HepG2 (cell line): Measurements from ENCODE around the gene ERH. TPM values are rescaled to one million over a fixed set of nuclear protein-coding genes. Genes with fewer than 3 reads are reported as not detected.

ENCODE experiments used
- EHMT2 ChIP-seq: fragments of 200-600 bp; sonication (generic); IDR thresholded peaks from 2 replicates; pipeline ENCODE4 v1.7.0; 2017; ENCODE audit warnings: antibody characterized with exemption, low read depth, low read length, borderline replicate concordance
- EP300 ChIP-seq, 3 experiments: sonication (generic) in 1 of 3; formaldehyde crosslinking in 1 of 3; IDR thresholded peaks; 2 replicates each; pipeline versions ENCODE4 v1.5.1 to v1.6.1; 2011 to 2020; ENCODE audit warnings: low read depth in 2 of 3, low read length in 2 of 3, borderline replicate concordance in 1 of 3, improper control_type of control experiment in 1 of 3, mild to moderate bottlenecking in 1 of 3, missing genetic modification reagents in 1 of 3, moderate library complexity in 1 of 3
- HCFC1 ChIP-seq: fragments of 150-350 bp; IDR thresholded peaks from 2 replicates; pipeline ENCODE4 v1.6.1; 2014; ENCODE audit warnings: low read depth, low read length
- HOXA5 ChIP-seq: sonication (generic); formaldehyde crosslinking; IDR thresholded peaks from 2 replicates; pipeline ENCODE4 v1.4.0; 2020; ENCODE audit warnings: missing genetic modification reagents
- IRX3 ChIP-seq: sonication (generic); formaldehyde crosslinking; IDR thresholded peaks from 2 replicates; pipeline ENCODE4 v1.8.1; 2023; ENCODE audit warnings: mild to moderate bottlenecking, low read depth, missing genetic modification reagents, borderline replicate concordance
- NR2F6 ChIP-seq, 2 experiments: IDR thresholded peaks; 2 replicates each; pipeline ENCODE4 v1.6.1; 2016; ENCODE audit warnings: antibody characterized with exemption in 1 of 2, mild to moderate bottlenecking in 1 of 2
- PCBP1 ChIP-seq: fragments of 200-400 bp; formaldehyde crosslinking; IDR thresholded peaks from 2 replicates; pipeline ENCODE4 v1.6.1; 2017; ENCODE audit warnings: mild to moderate bottlenecking, low read depth, low read length, borderline replicate concordance
- SAFB2 ChIP-seq: sonication (generic); formaldehyde crosslinking; IDR thresholded peaks from 2 replicates; pipeline ENCODE4 v1.5.1; 2020; ENCODE audit warnings: missing genetic modification reagents, low read depth, mild to moderate bottlenecking, borderline replicate concordance
- SMAD3 ChIP-seq: sonication (generic); formaldehyde crosslinking; IDR thresholded peaks from 2 replicates; pipeline ENCODE4 v1.4.0; 2020; ENCODE audit warnings: missing genetic modification reagents
- SNAI1 ChIP-seq: sonication (generic); formaldehyde crosslinking; IDR thresholded peaks from 2 replicates; pipeline ENCODE4 v1.5.0; 2020; ENCODE audit warnings: mild to moderate bottlenecking, missing genetic modification reagents, borderline replicate concordance
- YEATS4 ChIP-seq: sonication (generic); formaldehyde crosslinking; IDR thresholded peaks from 2 replicates; pipeline ENCODE4 v1.4.0; 2020; ENCODE audit warnings: missing genetic modification reagents, borderline replicate concordance
- ZBTB10 ChIP-seq: sonication (generic); formaldehyde crosslinking; IDR thresholded peaks from 2 replicates; pipeline ENCODE4 v1.4.0; 2020; ENCODE audit warnings: missing genetic modification reagents, borderline replicate concordance
- ZBTB43 ChIP-seq: sonication (generic); formaldehyde crosslinking; conservative IDR thresholded peaks from 2 replicates; pipeline ENCODE4 v1.4.0; 2020; ENCODE audit warnings: missing genetic modification reagents
- ZIK1 ChIP-seq: sonication (generic); formaldehyde crosslinking; IDR thresholded peaks from 2 replicates; pipeline ENCODE4 v1.5.0; 2020; ENCODE audit warnings: mild to moderate bottlenecking, low read depth, missing genetic modification reagents, borderline replicate concordance
- ZNF160 ChIP-seq: sonication (generic); formaldehyde crosslinking; IDR thresholded peaks from 2 replicates; pipeline ENCODE4 v1.8.0; 2022; ENCODE audit warnings: mild to moderate bottlenecking, inconsistent platforms, missing genetic modification reagents
- ZNF552 ChIP-seq: sonication (generic); formaldehyde crosslinking; IDR thresholded peaks from 2 replicates; pipeline ENCODE4 v1.9.0; 2022; ENCODE audit warnings: missing genetic modification reagents, mild to moderate bottlenecking, borderline replicate concordance
- ZNF574 ChIP-seq: sonication (generic); formaldehyde crosslinking; IDR thresholded peaks from 2 replicates; pipeline ENCODE4 v1.4.0; 2020; ENCODE audit warnings: missing genetic modification reagents
- ZNF747 ChIP-seq: sonication (generic); formaldehyde crosslinking; IDR thresholded peaks from 2 replicates; pipeline ENCODE4 v1.8.1; 2023; ENCODE audit warnings: missing genetic modification reagents, mild to moderate bottlenecking, borderline replicate concordance
- polyA plus RNA-seq, 8 experiments: library from polyadenylated mRNA; depleted of rRNA in 3 of 8; stranded (reverse) in 7 of 8; unstranded in 1 of 8; fragments of >200 nt; fragmentation: Illumina TruSeq in 4 of 8; extraction: Trizol in 4 of 8; gene quantifications; 2 replicates each; pipeline versions ENCODE4 v1.2.1 to v1.2.3, GENCODE V29; 2011 to 2016; ENCODE audit warnings: low read depth in 4 of 8, missing spikeins in 1 of 8, mixed read lengths in 1 of 8; ENCODE audit not compliant: insufficient read depth in 1 of 8
- total RNA-seq, 5 experiments: library from RNA; depleted of rRNA; stranded (reverse); fragments of >200 nt; fragmentation: Illumina TruSeq; extraction: Trizol; gene quantifications; 2 replicates each; pipeline ENCODE4 v1.2.3, GENCODE V29; 2016; ENCODE audit warnings: low read depth in 1 of 5
- TF ChIP-seq, protein P1 (sequence below): sonication (generic); formaldehyde crosslinking; IDR thresholded peaks from 2 replicates; pipeline ENCODE4 v1.8.0; 2022; ENCODE audit warnings: mild to moderate bottlenecking, missing genetic modification reagents

The ERH gene
- total and polyA plus RNA-seq, 2 of the 13 experiments (the other 11 are each of a cell fraction or from before 2014, with no cell fraction given) = 105 to 341 TPM

DNA sequence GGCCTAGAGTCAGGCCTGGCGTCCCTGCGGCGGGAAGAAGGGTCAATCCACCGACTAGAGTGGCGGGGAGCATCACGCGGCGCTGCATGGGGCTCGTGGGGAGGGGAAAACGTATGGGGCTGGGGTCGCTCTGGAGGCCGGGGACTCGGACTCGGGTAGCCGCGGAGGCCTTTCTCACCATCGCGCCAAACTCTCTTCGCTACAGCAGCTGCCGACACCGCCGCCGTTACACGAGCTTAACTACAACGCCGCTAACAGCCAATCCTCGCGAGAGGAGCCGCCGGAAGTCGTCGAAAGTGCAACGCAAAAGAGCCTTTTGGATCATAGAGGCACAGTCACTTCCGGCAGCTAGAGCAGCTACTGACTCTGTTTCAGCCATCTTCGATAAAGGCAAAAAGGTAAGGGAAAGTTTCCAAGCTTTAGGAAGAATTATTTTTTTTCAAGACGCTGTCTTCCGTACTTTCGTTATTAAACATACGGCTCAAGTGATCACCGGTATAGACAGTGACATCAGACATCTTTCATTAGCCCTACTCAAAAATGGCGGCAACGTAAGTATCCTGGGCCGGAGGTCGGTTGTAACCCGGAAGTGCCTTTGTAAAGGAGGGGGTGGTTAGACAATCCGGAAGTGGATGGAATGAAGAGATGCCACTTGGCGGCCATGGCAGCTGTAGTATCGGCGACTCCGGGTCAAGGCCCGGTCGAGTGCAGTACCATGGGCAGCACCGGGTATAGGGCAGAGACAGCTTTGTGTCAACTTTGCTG lies at the start of gene ERH, which contains the start of gene SLC39A9 (continued):
- TF ChIP-seq ZNF747 (CRISPR knock-in tag) (peak; percentile 70; the same call in 1 of the 2 replicates), PCBP1 (no peak), ZNF552 (no peak; the same call in 1 of the 2 replicates), ZIK1 (CRISPR knock-in tag) (no peak; the same call in 1 of the 2 replicates), SAFB2 (no peak; the same call in 1 of the 2 replicates), SMAD3 (CRISPR knock-in tag) (peak; percentile 24; the same call in 1 of the 2 replicates), YEATS4 (CRISPR knock-in tag) (peak; percentile 88), ZNF574 (peak; percentile 99), EHMT2 (peak; percentile 77; the same call in 1 of the 2 replicates), ZNF160 (CRISPR knock-in tag) (no peak), HOXA5 (CRISPR knock-in tag) (no peak), ZBTB10 (CRISPR knock-in tag) (0 out of 2 replicates have a peak, but pooled peaks have one; percentile 29), NR2F6 (IDR thresholded peaks at IDR 0.05) (peak; percentile 15; the same call in 1 of the 2 replicates), NR2F6 (CRISPR knock-in tag; IDR thresholded peaks at IDR 0.05) (no peak; the same call in 1 of the 2 replicates), IRX3 (CRISPR knock-in tag) (0 out of 2 replicates have a peak, but pooled peaks have one; percentile 62), ZBTB43 (CRISPR knock-in tag) (no peak; the same call in 1 of the 2 replicates), HCFC1 (peak; percentile 70), EP300 (IDR thresholded peaks at IDR 0.05; ENCODE audit: low read depth in 2 of 2, low read length in 2 of 2) (no peak), EP300 (CRISPR knock-in tag; IDR thresholded peaks at IDR 0.05; ENCODE audit: borderline replicate concordance) (0 out of 2 replicates have a peak, but pooled peaks have one; percentile 30), SNAI1 (CRISPR knock-in tag) (no peak)
- TF ChIP-seq, protein P1, sequence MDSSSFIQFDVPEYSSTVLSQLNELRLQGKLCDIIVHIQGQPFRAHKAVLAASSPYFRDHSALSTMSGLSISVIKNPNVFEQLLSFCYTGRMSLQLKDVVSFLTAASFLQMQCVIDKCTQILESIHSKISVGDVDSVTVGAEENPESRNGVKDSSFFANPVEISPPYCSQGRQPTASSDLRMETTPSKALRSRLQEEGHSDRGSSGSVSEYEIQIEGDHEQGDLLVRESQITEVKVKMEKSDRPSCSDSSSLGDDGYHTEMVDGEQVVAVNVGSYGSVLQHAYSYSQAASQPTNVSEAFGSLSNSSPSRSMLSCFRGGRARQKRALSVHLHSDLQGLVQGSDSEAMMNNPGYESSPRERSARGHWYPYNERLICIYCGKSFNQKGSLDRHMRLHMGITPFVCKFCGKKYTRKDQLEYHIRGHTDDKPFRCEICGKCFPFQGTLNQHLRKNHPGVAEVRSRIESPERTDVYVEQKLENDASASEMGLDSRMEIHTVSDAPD (CRISPR knock-in tag) = no peak
